ENCODE measurements around the gene ITGA2B.

GRCh38 chr17:44351464-44351863 is 38.0 kb downstream of the ITGA2B start:
- TF ChIP-seq POLR2A (IDR thresholded peaks at IDR 0.05) (no peak), CTCF (IDR thresholded peaks at IDR 0.05) (no peak), EP300 (IDR thresholded peaks at IDR 0.05) (no peak), POLR2AphosphoS5 (IDR thresholded peaks at IDR 0.05) (no peak)

Measured in upper lobe of left lung (tissue), 4 donors.